K562 (cell line): ENCODE results near the gene DVL2. TPM values are rescaled to one million over a fixed set of nuclear protein-coding genes. Genes with fewer than 3 reads are reported as not detected.

Experiments used
- ATAC-seq: fragments of 200-7000 bp; cut with Tn5 transposase; 3 replicates; pipeline ENCODE4 v1.9.1; 2020; ENCODE audit warnings: moderate library complexity
- BruUV-seq: library from RNA; stranded (reverse); fragments of 400-500 nt; replicated peaks from 2 replicates; lab custom pipeline; 2021; lab: Mats Ljungman, UMichigan
- CTCF ChIA-PET: fragments of 300-600 bp; formaldehyde crosslinking; extraction: SDS; loops from one replicate; lab custom pipeline; 2021; ENCODE audit warnings: low intra/inter-chr PET ratio; lab: Yijun Ruan, JAX
- POLR2A ChIA-PET: fragments of 300-600, 350-650 bp; sonication (Branson Sonifier 250); formaldehyde crosslinking; extraction: SDS; loops from one replicate; lab custom pipeline; 2021; ENCODE audit warnings: antibody characterized with exemption, inconsistent platforms; lab: Yijun Ruan, JAX
- DNase-seq, 4 experiments: peaks; one replicate each; pipeline versions ENCODE4 v3.0.0 to v3.0.0-alpha.2; 2011 to 2018; ENCODE audit warnings: low spot score in 3 of 4, mixed read lengths in 3 of 4; ENCODE audit errors: extremely low read depth in 1 of 4
- FAIRE-seq: peaks from 2 replicates; lab custom pipeline; 2011; peaks lifted over from hg19 to GRCh38; lab: Jason Lieb, UNC
- H2AFZ ChIP-seq: 2 replicates; pipeline ENCODE4 v1.6.0; 2011; ENCODE audit warnings: low read depth, low read length, control low read depth, inconsistent platforms
- H3K27ac ChIP-seq: fragments of 200-600 bp; 3 replicates; pipeline ENCODE4 v1.8.0; 2011; ENCODE audit warnings: low read depth, mild to moderate bottlenecking, control low read depth, inconsistent platforms, low read length, moderate library complexity, mixed read lengths; ENCODE audit errors: extremely low read depth
- H3K27me3 ChIP-seq, 2 experiments: fragments of 300-600 bp in 1 of 2; 2 replicates in 1 of 2; 3 replicates in 1 of 2; pipeline versions ENCODE4 v1.6.0 to v1.8.0; 2011; ENCODE audit warnings: inconsistent platforms in 2 of 2, low read length in 2 of 2, mild to moderate bottlenecking in 1 of 2, mixed read lengths in 1 of 2, moderate library complexity in 1 of 2; ENCODE audit not compliant: control insufficient read depth in 2 of 2, insufficient read depth in 2 of 2
- H3K36me3 ChIP-seq: fragments of 300-600 bp; 3 replicates; pipeline ENCODE4 v1.8.0; 2011; ENCODE audit warnings: mild to moderate bottlenecking, low read length, inconsistent platforms; ENCODE audit not compliant: control insufficient read depth, insufficient read depth
- H3K4me1 ChIP-seq, 2 experiments: fragments of 200-600 bp in 1 of 2; replicated peaks in 1 of 2; 2 replicates in 1 of 2; 3 replicates in 1 of 2; pipeline versions ENCODE4 v1.5.1 to v1.8.0; 2011; ENCODE audit warnings: inconsistent platforms in 2 of 2, low read length in 2 of 2, mild to moderate bottlenecking in 1 of 2, mixed read lengths in 1 of 2, moderate library complexity in 1 of 2; ENCODE audit not compliant: control insufficient read depth in 2 of 2, insufficient read depth in 2 of 2
- H3K4me2 ChIP-seq: 2 replicates; pipeline ENCODE4 v1.6.1; 2011; ENCODE audit warnings: low read length, control low read depth, inconsistent platforms, mixed read lengths; ENCODE audit not compliant: insufficient read depth
- H3K4me3 ChIP-seq: fragments of 200-600 bp; sonication (generic), shearing (Covaris generic); 2 replicates; pipeline ENCODE4 v1.5.1; 2016; ENCODE audit warnings: control low read depth, inconsistent platforms
- H3K79me2 ChIP-seq: fragments of 200-600 bp; 3 replicates; pipeline ENCODE4 v1.8.0; 2011; ENCODE audit warnings: low read length, inconsistent platforms; ENCODE audit not compliant: control insufficient read depth, insufficient read depth
- H3K9ac ChIP-seq, 2 experiments: 2 replicates each; pipeline versions ENCODE4 v1.6.0 to v1.6.1; 2011; ENCODE audit warnings: low read depth in 2 of 2, low read length in 2 of 2, control low read depth in 1 of 2, inconsistent platforms in 1 of 2, mild to moderate bottlenecking in 1 of 2, mixed read lengths in 1 of 2; ENCODE audit not compliant: insufficient read depth in 1 of 2
- H3K9me1 ChIP-seq: one replicate; pipeline ENCODE4 v1.6.0; 2011; ENCODE audit warnings: inconsistent platforms, mild to moderate bottlenecking, low read length, moderate library complexity; ENCODE audit not compliant: control insufficient read depth, insufficient read depth
- H3K9me3 ChIP-seq: replicated peaks from 2 replicates; pipeline ENCODE4 v1.5.1; 2011; ENCODE audit warnings: low read depth, low read length, inconsistent platforms; ENCODE audit not compliant: control insufficient read depth, insufficient read depth
- H4K20me1 ChIP-seq: replicated peaks from 2 replicates; pipeline ENCODE4 v1.6.1; 2011; ENCODE audit warnings: low read length, inconsistent platforms, mixed read lengths; ENCODE audit not compliant: control insufficient read depth, insufficient read depth
- CAMTA2 ChIP-seq: fragments of 250-450 bp; sonication (Bioruptor Pico); conservative IDR thresholded peaks from 2 replicates; pipeline ENCODE4 v1.5.1; 2022
- POLR2G ChIP-seq: fragments of 200-400 bp; formaldehyde crosslinking; IDR thresholded peaks from 2 replicates; pipeline ENCODE4 v1.6.1; 2017; ENCODE audit warnings: low read depth, mild to moderate bottlenecking, antibody characterized with exemption, low read length, moderate library complexity
- RBFOX2 ChIP-seq: fragments of 200-400 bp; formaldehyde crosslinking; IDR thresholded peaks from 2 replicates; pipeline ENCODE4 v1.6.1; 2017; ENCODE audit warnings: low read depth, mild to moderate bottlenecking, low read length, moderate library complexity
- ZBTB33 ChIP-seq: sonication (generic); formaldehyde crosslinking; IDR thresholded peaks from 2 replicates; pipeline ENCODE4 v1.8.1; 2023; ENCODE audit warnings: mild to moderate bottlenecking, missing genetic modification reagents
- WGBS: fragments of 100-300 bp; shearing (Covaris generic); methylation state at CpG from one replicate; pipeline ENCODE4 v1.1.6; 2016; ENCODE audit warnings: low coverage, mixed read lengths; ENCODE audit not compliant: insufficient coverage; ENCODE audit errors: missing lambda C conversion rate; 5-methylcytosine and 5-hydroxymethylcytosine counted together
- in situ Hi-C: fragments of 300-500 bp; cut with MboI; formaldehyde crosslinking; loops from 4 replicates; pipeline ENCODE4 v1.15.0; 2018; ENCODE audit warnings: inconsistent platforms, mixed read lengths
- intact Hi-C: fragments of 100-400 bp; cut with micrococcal nuclease; formaldehyde crosslinking; loops from 2 replicates; pipeline ENCODE4 v1.14.2; 2022
- polyA plus RNA-seq, 8 experiments: library from polyadenylated mRNA; depleted of rRNA in 4 of 8; stranded (reverse) in 5 of 8; unstranded in 3 of 8; fragments of >200 nt; fragmentation: Nextera tagmentation in 2 of 8; fragmentation: Illumina TruSeq in 1 of 8; extraction: Ambion mirVana in 2 of 8; extraction: Trizol in 1 of 8; gene quantifications; 2 replicates each; pipeline versions ENCODE4 v1.2.1 to v1.2.3, GENCODE V29; 2011 to 2014; ENCODE audit warnings: inconsistent platforms in 1 of 8, missing spikeins in 1 of 8
- total RNA-seq, 7 experiments: library from RNA; depleted of rRNA in 6 of 7; stranded (reverse); fragments of >200 nt in 6 of 7; fragmentation: Illumina TruSeq in 2 of 7; extraction: Trizol in 2 of 7; gene quantifications; 2 replicates each; pipeline versions ENCODE4 v1.2.1 to v1.2.3, GENCODE V29; 2011 to 2021; ENCODE audit warnings: low replicate concordance in 1 of 7

DVL2 gene
- total and polyA plus RNA-seq, 9 of the 15 experiments (the other 6 are each of a cell fraction or from before 2014, with no cell fraction given) = 1.3 to 49.5 (median 24.3) TPM

GRCh38 chr17:7261379-7262191, 27.3 kb upstream of the DVL2 start:
- in situ Hi-C loops (no loop called here), intact Hi-C loops (no loop called here)
- CTCF ChIA-PET = no interaction called here
- no peaks in the 10 kb centered on the region for H3K79me2 ChIP-seq
- no peak overlapping the region for H3K27ac ChIP-seq
- TF ChIP-seq CAMTA2 (CRISPR knock-in tag) (no peak), POLR2G (peak; percentile 71), RBFOX2 (peak; percentile 35; the same call in 1 of the 2 replicates), ZBTB33 (CRISPR knock-in tag) (peak; percentile 83)
- H3K9me3 ChIP-seq = no peaks in the 10 kb centered on the region
- no peak overlapping the region for H3K4me2 ChIP-seq
- H3K27me3 ChIP-seq = no peaks in the 10 kb centered on the region
- H3K36me3 ChIP-seq = peaks cover 36% of the 10 kb centered on the region; the same call in 2 of the 3 replicates
- FAIRE-seq (no peak), ATAC-seq (no peak), DNase-seq (peak in 1 of 4 experiments; percentile 21)
- H4K20me1 ChIP-seq = no peaks in the 10 kb centered on the region
- POLR2A ChIA-PET = no interaction called here
- BruUV-seq = no TSS peak
- WGBS = 88% methylated on average over 16 of the region's 71 CpGs
- no peak overlapping the region for H2AFZ ChIP-seq
- no peaks in the 10 kb centered on the region for H3K9me1 ChIP-seq
- peaks cover 10 to 35% of the 10 kb centered on the region in 2 experiments; a peak in 4 of 5 replicates for H3K4me1 ChIP-seq
- H3K9ac ChIP-seq = no peak overlapping the region
- no peak overlapping the region for H3K4me3 ChIP-seq
